Mesothelial cell of epicardium (in vitro differentiated cells): ENCODE data around the gene CAV1. TPM values are rescaled to one million over a fixed set of nuclear protein-coding genes. Genes with fewer than 3 reads are reported as not detected.
A peak's percentile ranks its signal among the peaks of the same experiment; 100 is the strongest.

Experiments used
- DNase-seq, 2 experiments: peaks; one replicate each; pipeline ENCODE4 v3.0.0; 2021; ENCODE audit warnings: low spot score in 2 of 2; ENCODE audit not compliant: unreplicated experiment in 2 of 2
- H3K27ac Mint-ChIP-seq: 2 replicates; pipeline ENCODE4 v1.8.0; 2021; ENCODE audit warnings: mixed read lengths
- H3K27me3 Mint-ChIP-seq: 2 replicates; pipeline ENCODE4 v1.8.0; 2021; ENCODE audit warnings: low read depth, mixed read lengths
- H3K36me3 Mint-ChIP-seq: 2 replicates; pipeline ENCODE4 v1.8.0; 2021; ENCODE audit warnings: mixed read lengths
- H3K4me1 Mint-ChIP-seq: 2 replicates; pipeline ENCODE4 v1.8.0; 2021; ENCODE audit warnings: mixed read lengths
- H3K4me3 Mint-ChIP-seq: 2 replicates; pipeline ENCODE4 v1.8.0; 2021; ENCODE audit warnings: mild to moderate bottlenecking, moderate library complexity, mixed read lengths
- H3K9me3 Mint-ChIP-seq: 2 replicates; pipeline ENCODE4 v1.8.0; 2021; ENCODE audit warnings: mixed read lengths
- total RNA-seq: library from RNA; stranded (reverse); gene quantifications from 3 replicates; pipeline ENCODE4 v1.2.1, GENCODE V29; 2021
- TF ChIP-seq, protein P1 (sequence below): fragments of 200-600 bp; sonication (generic); IDR thresholded peaks from one replicate; pipeline ENCODE4 v1.5.0; 2021; ENCODE audit warnings: antibody characterized with exemption; ENCODE audit not compliant: unreplicated experiment

The CAV1 gene
- total RNA-seq, 1 donor from 2014 or later: 2.7 TPM

DNA sequence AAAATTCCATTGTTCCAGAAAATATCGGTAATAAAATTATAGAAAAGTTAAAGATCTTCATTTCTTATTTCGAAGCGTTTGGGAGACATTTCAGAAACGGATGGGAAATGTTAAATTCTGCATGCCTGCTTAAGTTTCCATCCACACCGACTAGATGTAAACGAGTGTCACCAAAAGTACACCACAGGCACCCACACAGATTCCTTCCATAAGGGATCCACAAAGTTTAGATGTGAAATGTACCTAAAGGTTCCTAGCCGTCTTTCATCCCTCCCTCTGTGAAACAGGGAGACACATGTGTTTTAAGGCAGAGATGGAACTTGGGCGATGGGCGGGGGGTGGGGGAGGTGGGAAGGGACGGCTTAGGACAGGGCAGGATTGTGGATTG lies 621 bp upstream of the CAV1 start:
- Mint-ChIP-seq H3K27ac (no peak overlapping the region), H3K9me3 (no peaks in the 10 kb centered on the region), H3K27me3 (peaks cover 58% of the 10 kb centered on the region), H3K36me3 (no peaks in the 10 kb centered on the region), H3K4me1 (peaks cover 20% of the 10 kb centered on the region), H3K4me3 (peak overlapping the region; percentile 73)
- TF ChIP-seq, protein P1, sequence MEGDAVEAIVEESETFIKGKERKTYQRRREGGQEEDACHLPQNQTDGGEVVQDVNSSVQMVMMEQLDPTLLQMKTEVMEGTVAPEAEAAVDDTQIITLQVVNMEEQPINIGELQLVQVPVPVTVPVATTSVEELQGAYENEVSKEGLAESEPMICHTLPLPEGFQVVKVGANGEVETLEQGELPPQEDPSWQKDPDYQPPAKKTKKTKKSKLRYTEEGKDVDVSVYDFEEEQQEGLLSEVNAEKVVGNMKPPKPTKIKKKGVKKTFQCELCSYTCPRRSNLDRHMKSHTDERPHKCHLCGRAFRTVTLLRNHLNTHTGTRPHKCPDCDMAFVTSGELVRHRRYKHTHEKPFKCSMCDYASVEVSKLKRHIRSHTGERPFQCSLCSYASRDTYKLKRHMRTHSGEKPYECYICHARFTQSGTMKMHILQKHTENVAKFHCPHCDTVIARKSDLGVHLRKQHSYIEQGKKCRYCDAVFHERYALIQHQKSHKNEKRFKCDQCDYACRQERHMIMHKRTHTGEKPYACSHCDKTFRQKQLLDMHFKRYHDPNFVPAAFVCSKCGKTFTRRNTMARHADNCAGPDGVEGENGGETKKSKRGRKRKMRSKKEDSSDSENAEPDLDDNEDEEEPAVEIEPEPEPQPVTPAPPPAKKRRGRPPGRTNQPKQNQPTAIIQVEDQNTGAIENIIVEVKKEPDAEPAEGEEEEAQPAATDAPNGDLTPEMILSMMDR: no peak
- DNase-seq: no peak

DNA sequence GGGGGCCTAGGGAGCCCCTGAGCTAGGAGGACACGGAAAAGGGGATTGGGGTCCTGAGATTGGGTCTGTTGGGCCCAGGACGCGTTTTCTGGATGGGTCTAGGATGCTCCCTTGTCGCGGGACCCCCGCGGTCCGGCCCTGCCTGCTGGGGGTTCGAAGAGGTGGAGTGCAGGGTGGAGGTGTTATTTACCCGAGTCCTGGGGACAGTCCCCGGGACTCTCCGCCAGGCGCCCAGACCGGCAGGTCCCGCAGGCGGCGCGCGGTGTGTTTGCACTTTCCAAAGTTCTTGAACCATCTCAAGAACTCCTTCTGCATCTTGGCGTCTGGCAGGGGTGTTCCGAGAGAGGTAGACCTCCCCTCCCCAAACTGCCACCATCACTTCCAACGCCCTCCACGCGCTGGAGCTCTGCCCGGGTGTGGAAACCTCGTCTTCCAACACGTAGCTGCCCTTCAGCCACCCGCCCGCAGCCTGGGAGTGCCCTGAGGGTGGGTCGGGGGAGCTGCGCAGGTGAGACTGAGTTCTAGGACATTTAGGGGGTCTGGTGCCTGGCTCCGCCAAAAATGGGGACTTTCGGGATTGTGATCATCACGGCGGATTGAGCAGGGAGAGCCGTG lies 569 bp downstream of the CAV1 start:
- no peaks in the 10 kb centered on the region for H3K36me3 Mint-ChIP-seq
- TF ChIP-seq, protein P1: no peak
- no peaks in the 10 kb centered on the region for H3K9me3 Mint-ChIP-seq
- peak overlapping the region; percentile 73 for H3K4me3 Mint-ChIP-seq
- H3K4me1 Mint-ChIP-seq: peaks cover 20% of the 10 kb centered on the region
- peak in 1 of 2 experiments; percentile 47 for DNase-seq
- peaks cover 58% of the 10 kb centered on the region for H3K27me3 Mint-ChIP-seq
- peak overlapping the region; percentile 77 for H3K27ac Mint-ChIP-seq

DNA sequence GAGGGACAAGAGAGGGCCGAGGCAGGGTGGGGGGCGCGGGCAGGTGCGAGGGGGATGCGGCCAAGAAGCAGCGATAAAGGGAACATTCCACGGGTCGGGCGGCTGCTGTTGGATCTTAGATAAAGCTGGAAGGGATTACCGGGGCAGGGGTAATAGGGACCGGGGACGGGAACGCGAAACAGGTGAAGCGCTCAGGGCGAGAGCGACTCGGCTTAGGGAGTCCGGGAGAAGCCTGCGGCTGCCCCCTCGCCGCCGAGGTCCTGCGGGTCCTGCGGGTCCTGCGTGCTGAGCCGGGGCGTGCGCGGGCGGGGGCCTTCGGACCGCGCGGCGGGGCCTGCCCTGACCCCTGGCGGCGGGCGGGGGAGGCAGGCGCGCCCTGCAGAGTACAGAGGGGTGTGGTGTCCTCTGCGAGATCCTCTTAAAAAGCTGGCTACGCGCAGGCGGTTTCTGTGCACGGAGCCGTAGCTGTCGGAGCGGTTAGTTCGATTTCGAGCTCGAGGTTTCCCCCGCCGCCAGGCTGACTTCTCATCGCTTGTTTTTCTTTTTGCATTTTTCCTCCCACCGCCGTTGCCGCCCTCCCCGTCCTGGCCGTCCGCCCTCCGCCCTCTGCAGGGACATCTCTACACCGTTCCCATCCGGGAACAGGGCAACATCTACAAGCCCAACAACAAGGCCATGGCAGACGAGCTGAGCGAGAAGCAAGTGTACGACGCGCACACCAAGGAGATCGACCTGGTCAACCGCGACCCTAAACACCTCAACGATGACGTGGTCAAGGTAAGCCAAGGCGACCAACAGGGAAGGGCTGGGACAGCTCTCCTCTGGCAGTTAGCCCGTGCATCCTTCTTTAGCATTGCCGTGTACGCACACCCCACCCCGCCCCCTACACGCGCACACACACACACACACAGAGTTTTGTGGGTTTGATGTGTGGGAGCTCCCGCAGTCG lies 1.4 kb downstream of the CAV1 start:
- TF ChIP-seq, protein P1: peak; percentile 36
- Mint-ChIP-seq H3K27me3 (peaks cover 55% of the 10 kb centered on the region), H3K4me3 (peak overlapping the region; percentile 73), H3K4me1 (peaks cover 20% of the 10 kb centered on the region), H3K9me3 (no peaks in the 10 kb centered on the region), H3K27ac (no peak overlapping the region), H3K36me3 (no peaks in the 10 kb centered on the region)
- peak; percentile 50 to 79 for DNase-seq

DNA sequence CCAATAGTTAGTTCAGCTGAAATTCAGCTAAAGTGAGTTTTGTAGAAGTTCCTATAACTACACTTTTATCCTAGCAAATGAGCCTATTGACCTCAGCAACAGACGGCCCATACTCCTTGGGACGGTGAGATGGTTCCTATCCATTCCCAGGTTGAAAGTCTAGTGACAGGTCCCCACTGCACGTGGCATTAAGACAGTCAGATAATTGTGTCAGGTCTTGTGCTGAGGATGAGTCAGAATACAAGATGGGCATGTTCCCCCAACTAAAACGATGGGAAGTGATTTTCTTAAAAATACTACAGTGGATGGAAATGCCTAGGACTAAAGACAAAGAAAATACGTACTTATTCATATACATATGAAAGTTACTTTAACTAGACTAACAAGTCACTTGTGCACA lies 2.1 kb downstream of the CAV1 start:
- Mint-ChIP-seq H3K27me3 (peaks cover 53% of the 10 kb centered on the region), H3K27ac (no peak overlapping the region), H3K4me1 (peaks cover 20% of the 10 kb centered on the region)

DNA sequence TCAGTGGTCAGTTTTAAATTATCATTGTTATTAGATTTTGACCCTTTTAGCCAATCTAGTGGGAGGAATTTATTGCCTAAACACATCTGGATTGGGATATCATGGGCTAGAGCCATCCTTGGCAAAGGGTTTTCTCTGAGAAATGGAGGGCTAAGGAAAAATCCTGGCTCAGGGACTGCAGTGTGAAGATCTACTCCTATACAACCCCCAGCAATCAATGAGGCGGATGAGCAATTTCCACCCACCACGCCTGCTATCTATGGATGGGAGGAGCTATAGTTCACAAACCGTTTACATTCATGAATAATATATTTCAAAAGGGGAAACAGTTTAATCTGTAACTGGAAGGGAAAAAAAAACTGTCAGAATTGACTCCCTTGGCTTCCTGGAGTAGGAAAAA lies 2.7 kb downstream of the CAV1 start:
- Mint-ChIP-seq H3K9me3 (no peaks in the 10 kb centered on the region), H3K27ac (no peak overlapping the region), H3K27me3 (peaks cover 52% of the 10 kb centered on the region), H3K36me3 (no peaks in the 10 kb centered on the region), H3K4me3 (no peak overlapping the region), H3K4me1 (peaks cover 20% of the 10 kb centered on the region)
- TF ChIP-seq, protein P1: no peak
- DNase-seq: no peak

More for the DNA sequence above, 2.1 kb downstream of the CAV1 start:
- H3K36me3 Mint-ChIP-seq: no peaks in the 10 kb centered on the region
- peak overlapping the region; percentile 73 for H3K4me3 Mint-ChIP-seq
- no peaks in the 10 kb centered on the region for H3K9me3 Mint-ChIP-seq
- DNase-seq: no peak
- TF ChIP-seq, protein P1: no peak
